ENCODE results near the gene POP4. TPM values are rescaled to one million over a fixed set of nuclear protein-coding genes. Genes with fewer than 3 reads are reported as not detected.

Gene POP4
- total RNA-seq, 4 donors from 2014 or later: 59.9 to 64.5 (median 61.3) TPM

DNA sequence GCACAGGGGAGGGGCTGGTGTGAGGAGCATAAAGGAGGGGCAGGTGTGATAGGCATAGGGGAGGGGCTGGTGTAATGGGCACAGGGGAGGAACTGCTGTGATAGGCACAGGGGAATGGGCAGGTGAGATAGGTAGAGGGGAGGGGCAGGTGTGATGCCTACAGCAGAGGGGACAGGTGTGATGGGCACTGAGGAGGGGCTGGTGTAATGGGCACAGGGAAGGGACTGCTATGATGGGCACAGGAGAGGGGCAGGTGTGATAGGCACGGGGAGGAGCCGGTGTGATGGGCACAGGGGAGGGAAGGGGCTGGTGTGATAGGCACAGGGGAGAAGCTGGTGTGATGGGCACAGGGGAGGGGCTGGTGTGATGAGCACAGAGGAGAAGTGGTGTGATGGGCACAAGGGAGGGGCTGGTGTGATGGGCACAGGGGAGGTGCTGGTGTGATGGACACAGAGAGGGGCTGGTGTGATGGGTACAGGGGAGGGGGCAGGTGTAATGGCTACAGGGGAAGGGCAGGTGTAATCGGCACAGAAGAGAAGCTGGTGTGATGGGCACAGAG lies 39.5 kb upstream of the POP4 start:
- Histone ChIP-seq H3K27ac (no peak overlapping the region), H3K36me3 (no peaks in the 10 kb centered on the region), H3K27me3 (peaks cover 0 to 7% (median 0%) of the 10 kb centered on the region in 3 donors), H3K9me3 (no peaks in the 10 kb centered on the region), H3K4me1 (no peaks in the 10 kb centered on the region), H3K4me3 (no peak overlapping the region)
- intact Hi-C loops (cut with DNase I; ENCODE audit: low total_unique reads) (no loop called here), in situ Hi-C loops (cut with MboI; ENCODE audit: low sequenced_read_pairs in 4 of 4) (no loop called here)
- no peak for TF ChIP-seq POLR2A (IDR thresholded peaks at IDR 0.05)
- TF ChIP-seq CTCF (IDR thresholded peaks at IDR 0.05 in 4 of 5, conservative IDR thresholded peaks at IDR 0.05 in 1 of 5): no peak
- no peak for DNase-seq
- ATAC-seq: no peak

GRCh38 chr19:29567366-29567915 lies 38.6 kb upstream of the POP4 start:
- H3K9me3 ChIP-seq: no peaks in the 10 kb centered on the region
- H3K4me3 ChIP-seq: no peak overlapping the region
- no peak for ATAC-seq
- no peak for TF ChIP-seq CTCF (IDR thresholded peaks at IDR 0.05 in 4 of 5, conservative IDR thresholded peaks at IDR 0.05 in 1 of 5)
- no peak for TF ChIP-seq POLR2A (IDR thresholded peaks at IDR 0.05)
- intact Hi-C loops (cut with DNase I; ENCODE audit: low total_unique reads): no loop called here
- in situ Hi-C loops (cut with MboI; ENCODE audit: low sequenced_read_pairs in 4 of 4): no loop called here
- no peak for DNase-seq
- no peaks in the 10 kb centered on the region for H3K36me3 ChIP-seq
- H3K27ac ChIP-seq: no peak overlapping the region
- no peaks in the 10 kb centered on the region for H3K4me1 ChIP-seq
- peaks cover 0 to 14% (median 0%) of the 10 kb centered on the region in 3 donors for H3K27me3 ChIP-seq

- Histone ChIP-seq H3K36me3 (no peaks in the 10 kb centered on the region), H3K4me1 (no peaks in the 10 kb centered on the region), H3K27me3 (peaks cover 0 to 17% (median 3%) of the 10 kb centered on the region in 3 donors), H3K4me3 (no peak overlapping the region), H3K27ac (no peak overlapping the region), H3K9me3 (no peaks in the 10 kb centered on the region)
- intact Hi-C loops (cut with DNase I; ENCODE audit: low total_unique reads) (no loop called here), in situ Hi-C loops (cut with MboI; ENCODE audit: low sequenced_read_pairs in 4 of 4) (no loop called here)
- ATAC-seq (no peak), DNase-seq (no peak)
- TF ChIP-seq POLR2A (IDR thresholded peaks at IDR 0.05) (no peak), CTCF (IDR thresholded peaks at IDR 0.05 in 4 of 5, conservative IDR thresholded peaks at IDR 0.05 in 1 of 5) (no peak)
Observed at GRCh38 chr19:29568036-29569025, 37.8 kb upstream of the POP4 start.

DNA sequence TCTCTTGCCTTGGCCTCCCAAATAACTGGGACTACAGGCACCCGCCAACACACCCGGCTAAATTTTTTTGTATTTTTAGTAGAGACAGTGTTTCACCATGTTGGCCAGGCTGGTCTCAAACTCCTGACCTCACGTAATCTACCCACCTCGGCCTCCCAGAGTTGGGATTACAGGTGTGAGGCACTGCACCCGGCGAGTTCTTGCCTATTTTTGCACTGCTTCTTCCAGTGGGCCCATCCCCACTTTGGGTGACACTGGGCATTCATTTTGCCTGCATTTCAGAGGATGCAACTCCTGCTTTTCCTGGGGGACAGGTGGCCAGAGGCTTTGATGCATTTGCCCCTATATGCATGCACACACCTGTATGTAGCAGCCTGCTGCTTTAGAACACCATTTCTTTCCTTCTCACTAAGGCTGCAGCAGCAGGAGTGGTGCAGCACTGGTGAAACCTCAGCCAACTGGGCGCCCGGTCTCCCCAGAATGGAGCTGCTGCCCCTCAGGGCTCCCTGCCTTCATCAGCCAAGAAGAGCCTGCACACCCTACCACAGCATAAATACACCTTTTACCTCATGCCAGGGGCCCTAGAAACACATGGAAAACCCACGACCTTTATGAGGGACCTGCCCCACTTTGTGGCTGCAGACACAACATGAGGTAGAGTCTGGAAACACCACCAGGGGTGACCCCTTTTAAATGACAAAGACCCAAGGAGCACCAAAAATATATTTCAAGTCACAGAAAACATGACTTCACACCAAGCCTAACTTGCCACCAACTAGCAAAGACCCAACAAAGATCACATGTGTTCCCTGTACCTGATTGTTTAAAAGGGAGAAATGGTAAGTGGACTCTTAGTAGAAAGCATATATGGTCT lies 36.8 kb upstream of the POP4 start:
- DNase-seq (no peak), ATAC-seq (no peak)
- Histone ChIP-seq H3K36me3 (no peaks in the 10 kb centered on the region), H3K9me3 (no peaks in the 10 kb centered on the region), H3K4me3 (no peak overlapping the region), H3K27me3 (peaks cover 0 to 21% (median 5%) of the 10 kb centered on the region in 3 donors), H3K4me1 (no peaks in the 10 kb centered on the region), H3K27ac (no peak overlapping the region)
- intact Hi-C loops (cut with DNase I; ENCODE audit: low total_unique reads) (no loop called here), in situ Hi-C loops (cut with MboI; ENCODE audit: low sequenced_read_pairs in 4 of 4) (no loop called here)
- TF ChIP-seq POLR2A (IDR thresholded peaks at IDR 0.05): no peak
- no peak for TF ChIP-seq CTCF (IDR thresholded peaks at IDR 0.05 in 4 of 5, conservative IDR thresholded peaks at IDR 0.05 in 1 of 5)
